Activated CD4-positive, alpha-beta T cell treated with anti-CD3 and anti-CD28 coated beads, Interleukin-2, amount 50 U/mL, for 48 hours (primary cell): Measurements from ENCODE around the gene CYFIP1.

ENCODE experiments used
- DNase-seq, 2 experiments: peaks; one replicate each; pipeline ENCODE4 v3.0.0-alpha.2; 2020

The CYFIP1 gene

DNA sequence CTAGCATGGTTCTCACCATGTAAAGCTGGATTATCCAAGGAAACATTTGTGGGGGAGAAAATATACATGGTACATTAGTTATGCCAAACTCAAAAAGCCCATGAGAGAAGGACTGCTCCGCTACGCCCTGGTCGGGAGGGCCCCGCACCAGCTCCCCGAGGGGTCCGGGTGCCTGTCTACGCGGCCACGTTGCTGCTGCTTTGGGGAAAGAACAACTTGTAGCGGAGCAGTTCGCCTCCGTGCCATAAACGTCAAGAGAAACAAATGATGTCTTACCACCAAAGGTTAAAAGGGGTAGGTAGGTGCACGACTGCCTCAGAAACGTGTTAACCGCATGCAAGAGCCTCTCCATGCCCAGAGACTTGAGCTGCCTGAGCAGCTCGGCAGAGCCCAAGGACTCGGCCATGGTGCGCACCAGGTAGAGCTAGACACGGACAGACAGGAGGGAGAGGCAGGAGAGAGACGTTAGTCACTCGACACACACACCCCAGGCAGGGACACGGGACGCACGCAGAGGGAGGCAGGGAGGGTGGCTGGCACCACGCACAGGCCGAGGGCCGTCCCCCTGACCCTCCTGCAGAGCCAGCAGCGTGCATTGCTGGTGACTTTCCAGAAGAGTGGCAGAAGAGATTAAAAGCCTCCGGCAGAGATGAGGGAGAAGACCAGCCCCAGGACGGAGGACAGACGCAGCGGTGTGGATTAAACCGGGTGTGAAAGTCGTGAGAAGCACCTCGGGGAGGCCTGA, 63.4 kb downstream of the CYFIP1 start:
- no peak for DNase-seq

GRCh38 chr15:22915866-22916515, 64.2 kb downstream of the CYFIP1 start:
- no peak for DNase-seq

DNA sequence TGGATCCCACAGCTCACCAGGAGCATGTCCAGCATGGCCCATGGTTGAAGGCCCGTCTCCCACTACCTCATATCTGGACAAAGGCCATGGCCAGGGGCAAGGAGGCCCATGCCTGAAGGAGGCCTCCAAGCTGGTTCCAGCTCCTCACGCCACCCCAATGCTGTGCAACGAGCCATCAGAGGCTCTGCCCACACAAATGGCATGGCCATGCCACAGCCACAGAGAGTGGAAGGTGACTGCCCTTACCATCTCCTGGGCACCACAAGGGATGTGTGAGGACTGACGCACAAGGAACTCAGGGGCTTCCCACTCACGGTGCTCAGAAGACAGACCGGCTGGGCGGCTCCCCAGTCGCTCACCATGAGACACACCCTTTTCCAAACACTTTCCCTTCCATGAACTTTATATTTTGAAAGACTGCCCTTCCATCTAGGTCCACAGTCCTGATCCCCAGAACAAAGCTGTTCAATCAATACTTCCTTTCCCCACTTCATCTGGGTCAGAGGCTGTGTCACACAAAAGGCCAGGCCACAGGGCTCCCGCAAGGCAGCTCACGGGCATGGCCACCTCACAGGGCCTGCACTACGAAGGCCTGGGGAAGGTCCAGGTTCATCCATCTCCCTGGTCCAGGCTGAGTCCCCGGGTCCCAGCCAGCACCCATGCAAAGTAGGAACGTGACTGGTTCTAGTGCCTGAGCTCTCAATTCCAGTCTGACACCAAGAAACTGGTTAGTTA, 66.4 kb downstream of the CYFIP1 start:
- DNase-seq: no peak

GRCh38 chr15:22912256-22912655, 67.9 kb downstream of the CYFIP1 start:
- no peak for DNase-seq

GRCh38 chr15:22911306-22911705, 68.9 kb downstream of the CYFIP1 start:
- no peak for DNase-seq

GRCh38 chr15:22908830-22909229, 71.3 kb downstream of the CYFIP1 start:
- no peak for DNase-seq

DNA sequence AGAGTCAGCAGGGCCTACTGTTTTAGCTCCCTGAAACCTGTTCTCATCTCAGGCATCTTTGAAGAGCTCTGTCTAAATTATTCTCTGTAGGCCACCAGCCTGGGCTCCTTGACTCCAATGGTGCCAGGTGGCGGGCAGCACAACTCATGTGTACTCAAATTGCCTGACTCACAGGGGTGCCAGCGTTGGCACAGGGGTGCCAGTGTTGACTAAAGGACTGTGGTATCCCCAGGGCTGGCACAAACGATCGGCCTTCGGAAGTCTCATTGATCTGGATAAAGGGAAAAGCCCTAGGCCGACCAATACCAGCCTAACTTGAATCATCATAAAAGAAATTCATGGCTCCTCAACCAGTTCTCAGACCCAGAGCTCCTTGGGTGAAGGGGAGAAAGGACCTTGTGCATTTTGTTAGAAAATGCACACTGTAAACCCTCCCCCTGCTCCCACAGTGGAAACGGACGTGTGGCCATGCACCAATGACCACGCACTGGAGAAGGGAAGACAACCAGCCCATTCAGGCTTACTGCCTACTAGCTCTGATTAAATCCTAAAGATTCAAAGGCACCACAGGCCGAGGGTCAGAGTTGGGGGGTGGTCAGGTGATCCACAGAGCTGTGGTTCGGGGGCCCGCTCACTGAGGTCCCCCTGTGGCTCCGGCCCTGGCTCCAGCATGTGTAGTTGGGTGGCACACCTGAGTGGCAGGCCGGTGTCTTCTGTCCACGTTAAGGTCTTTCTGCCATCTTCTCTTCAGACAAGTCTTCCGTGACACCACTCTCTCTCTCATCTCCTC, 72.8 kb downstream of the CYFIP1 start:
- no peak for DNase-seq

- no peak for DNase-seq
These were observed 75.4 kb downstream of the CYFIP1 start for GRCh38 chr15:22904736-22905135.

DNA sequence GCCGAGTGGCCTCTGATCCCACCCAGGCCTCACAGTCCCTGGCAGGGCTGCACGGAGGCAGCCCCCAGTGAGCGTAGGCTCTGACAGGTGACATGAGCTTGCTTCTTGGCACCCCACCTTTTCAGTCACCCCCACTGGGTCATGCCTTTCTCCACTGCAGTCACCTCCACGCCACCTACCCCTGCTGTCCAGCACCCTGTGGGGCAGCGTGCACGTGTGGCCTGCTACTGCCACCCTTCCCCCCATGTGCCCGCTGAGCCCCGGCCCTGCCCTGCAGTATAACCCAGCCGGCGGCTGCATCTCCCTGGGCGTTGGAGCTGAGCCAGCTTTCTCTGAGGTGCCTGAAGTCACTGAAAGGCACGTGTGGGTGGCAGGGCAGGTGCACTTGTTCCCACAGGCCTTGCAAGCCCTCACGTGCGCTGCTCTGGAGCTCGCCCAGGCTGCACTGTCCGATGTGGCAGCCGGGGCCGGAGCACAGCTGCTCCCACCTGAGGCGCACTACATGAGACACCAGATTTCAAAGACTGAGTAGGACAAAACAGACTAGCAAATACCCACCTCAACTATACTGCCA, 76.1 kb downstream of the CYFIP1 start:
- no peak for DNase-seq

DNA sequence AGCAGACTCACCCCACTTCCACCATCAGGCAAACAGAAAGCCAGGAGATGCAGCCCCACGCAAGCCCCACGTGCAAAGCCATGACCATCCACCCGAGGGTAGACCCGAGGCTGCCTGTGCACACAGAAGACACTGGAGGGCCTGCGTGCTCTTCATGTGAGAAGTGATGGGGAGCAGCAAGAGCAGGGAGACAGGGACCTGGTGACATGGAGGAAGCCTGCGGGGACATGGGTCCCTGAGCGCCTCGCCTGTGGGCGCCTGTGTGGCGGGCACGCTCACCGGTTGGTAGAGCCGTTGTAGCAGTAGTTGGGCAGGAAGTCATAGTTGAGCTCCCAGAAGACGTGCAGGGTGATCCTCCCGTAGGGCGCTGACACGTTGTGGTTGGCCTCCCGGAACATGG, 76.7 kb downstream of the CYFIP1 start:
- no peak for DNase-seq

GRCh38 chr15:22902981-22903380, 77.2 kb downstream of the CYFIP1 start:
- DNase-seq: no peak

- no peak for DNase-seq
These were observed 77.6 kb downstream of the CYFIP1 start for GRCh38 chr15:22902578-22902977.

- no peak for DNase-seq
These were observed 78.1 kb downstream of the CYFIP1 start for GRCh38 chr15:22902046-22902445.

GRCh38 chr15:22895465-22896190, 84.5 kb downstream of the CYFIP1 start:
- DNase-seq: peak; percentile 20 to 34

GRCh38 chr15:22893881-22894280, 86.3 kb downstream of the CYFIP1 start:
- DNase-seq: no peak

DNA sequence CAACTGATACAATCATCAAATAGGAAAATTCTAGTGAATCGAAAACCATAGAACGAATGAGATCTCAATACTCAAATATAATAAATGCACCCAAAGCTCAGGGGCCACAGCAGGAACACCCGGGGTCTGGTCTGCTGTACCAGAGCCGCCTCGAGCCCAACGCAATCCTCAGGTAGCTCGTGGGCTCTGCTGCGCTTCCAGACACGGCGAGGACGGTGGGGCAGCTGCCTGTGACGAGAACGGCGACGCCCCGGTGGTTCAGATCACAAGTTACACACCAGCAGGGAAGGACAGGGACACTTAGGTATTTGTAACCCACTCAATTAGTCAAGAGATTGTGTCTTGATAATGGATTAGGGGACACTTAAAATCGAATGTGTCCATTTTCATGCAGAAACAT, 87.1 kb downstream of the CYFIP1 start:
- DNase-seq: no peak

DNA sequence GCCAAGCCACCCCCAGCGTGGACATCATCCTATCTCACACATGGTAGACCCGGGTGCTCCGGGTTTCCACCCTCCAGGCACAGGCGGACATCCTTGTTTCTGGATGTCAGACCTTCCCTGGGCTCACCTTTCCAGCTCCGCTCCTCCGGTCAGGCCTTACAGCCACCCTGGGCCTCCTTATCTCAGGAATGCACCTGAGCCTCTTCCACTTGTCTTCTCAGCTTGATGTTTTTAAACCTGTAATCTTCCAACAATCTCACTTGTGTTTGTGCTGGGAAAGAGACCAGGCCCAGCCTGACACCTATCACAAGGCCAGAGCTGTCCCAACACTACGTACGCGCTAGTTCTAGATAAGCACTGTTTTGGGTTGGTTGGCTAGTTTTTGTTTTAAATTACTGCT, 87.8 kb downstream of the CYFIP1 start:
- DNase-seq: no peak

DNA sequence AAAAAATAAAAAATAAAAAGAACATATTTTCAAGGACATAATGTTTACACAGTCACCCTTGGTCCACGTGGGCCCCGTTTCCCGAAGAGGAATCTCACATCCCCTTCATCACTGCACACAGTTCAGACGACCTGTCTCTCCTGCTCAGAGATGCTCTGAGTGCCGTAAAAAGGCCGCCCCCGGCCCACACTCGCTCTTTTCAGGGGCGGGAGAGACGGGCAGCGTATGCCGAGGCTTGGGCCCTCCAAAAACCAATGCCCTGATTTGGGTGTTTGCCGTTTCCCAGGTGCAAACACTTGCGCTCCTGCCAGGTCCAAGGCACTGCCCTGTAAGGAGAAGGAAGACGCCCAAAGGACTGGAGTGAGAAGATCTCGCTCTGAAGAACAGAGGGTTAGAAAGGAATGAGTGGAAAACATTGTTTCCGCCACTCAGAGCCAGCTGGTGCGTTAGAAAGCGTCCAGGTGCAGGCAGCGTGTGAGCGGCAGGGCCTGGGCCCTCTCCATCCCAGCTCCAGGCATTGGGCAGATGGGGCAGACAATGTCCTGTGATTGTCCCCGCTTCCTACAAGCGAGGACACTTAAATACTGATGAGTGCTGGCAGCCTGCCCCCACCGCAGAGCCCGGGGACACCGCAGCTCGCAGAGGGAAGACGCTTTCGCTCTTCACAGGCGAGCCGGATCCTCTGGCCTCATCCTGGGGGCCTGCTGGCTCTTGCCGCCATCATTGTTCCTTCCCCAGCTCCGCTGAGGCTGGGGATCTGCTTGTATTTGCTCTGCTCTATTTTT, 88.5 kb downstream of the CYFIP1 start:
- no peak for DNase-seq

DNA sequence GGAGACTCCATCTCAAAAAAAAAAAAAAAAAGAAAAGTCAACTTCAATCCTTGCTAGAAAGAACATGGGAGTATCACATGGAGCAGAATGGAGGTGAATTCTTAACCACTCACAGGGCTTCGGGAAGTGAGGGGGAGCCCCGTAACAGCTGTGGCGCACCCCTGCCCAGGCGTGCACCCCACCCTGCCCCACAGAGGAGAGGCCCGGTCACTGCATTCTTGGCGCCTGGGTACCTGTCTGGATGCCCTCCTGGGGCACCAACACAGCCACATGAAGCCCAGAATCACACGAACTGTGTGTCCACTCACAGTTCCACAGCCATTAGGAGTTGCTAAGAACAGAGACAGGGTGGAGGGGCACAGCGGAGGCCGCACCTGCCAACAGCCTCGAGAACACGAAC, 89.9 kb downstream of the CYFIP1 start:
- DNase-seq: no peak

- no peak for DNase-seq
These were observed 90.9 kb downstream of the CYFIP1 start for GRCh38 chr15:22889146-22889818.
